ENCODE results near the gene GPC3.

The GPC3 gene

DNA sequence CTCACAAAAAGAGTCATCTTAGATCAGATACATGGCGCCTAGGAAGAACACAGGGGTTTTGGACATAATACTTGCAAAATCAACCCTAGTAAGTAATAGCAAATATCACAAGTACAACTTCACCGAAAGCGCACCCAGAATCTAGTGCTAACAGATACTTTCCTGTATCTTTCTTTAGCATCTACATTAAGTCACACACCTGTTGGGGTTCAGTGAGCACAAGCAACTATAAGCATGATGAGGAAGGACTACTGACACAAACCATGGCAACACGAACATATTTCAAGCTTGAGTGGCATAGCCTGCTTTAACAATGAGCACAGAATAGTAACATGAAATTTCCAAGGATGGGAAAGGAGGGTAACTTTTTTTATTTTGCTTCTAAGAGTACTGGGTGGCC lies 116.1 kb downstream of the GPC3 start:
- H3K9me2 ChIP-seq (replicated peaks; ENCODE audit: control insufficient read depth, low read length), result no peaks in the 10 kb centered on the region
- H3F3A ChIP-seq (ENCODE audit: control insufficient read depth, insufficient read depth), result no peaks in the 10 kb centered on the region
- no peak overlapping the region for H3K27ac ChIP-seq (ENCODE audit: low read depth, low read length)
- no peaks in the 10 kb centered on the region for H3K27me3 ChIP-seq (ENCODE audit: control insufficient read depth, low read length)
- no peaks in the 10 kb centered on the region for H4K20me1 ChIP-seq (ENCODE audit: control insufficient read depth, insufficient read depth, low read depth, low read length)
- peaks cover 8% of the 10 kb centered on the region for H3K4me1 ChIP-seq (ENCODE audit: control insufficient read depth, low read length)
- no peaks in the 10 kb centered on the region for H3K79me2 ChIP-seq (ENCODE audit: control insufficient read depth, low read length)
- TF ChIP-seq EZH2phosphoT487 (IDR thresholded peaks at IDR 0.05; ENCODE audit: borderline replicate concordance, low read length) (no peak), CTCF (IDR thresholded peaks at IDR 0.05; ENCODE audit: low read depth, low read length, poor library complexity, severe bottlenecking) (no peak)
- H3K36me3 ChIP-seq (ENCODE audit: control insufficient read depth, low read length), result no peaks in the 10 kb centered on the region
- no peak overlapping the region for H3K4me3 ChIP-seq (ENCODE audit: low read length)
- H3K9me3 ChIP-seq (ENCODE audit: control insufficient read depth, insufficient read depth, low read length), result no peaks in the 10 kb centered on the region
- H3K4me2 ChIP-seq (ENCODE audit: low read length), result no peak overlapping the region

DNA sequence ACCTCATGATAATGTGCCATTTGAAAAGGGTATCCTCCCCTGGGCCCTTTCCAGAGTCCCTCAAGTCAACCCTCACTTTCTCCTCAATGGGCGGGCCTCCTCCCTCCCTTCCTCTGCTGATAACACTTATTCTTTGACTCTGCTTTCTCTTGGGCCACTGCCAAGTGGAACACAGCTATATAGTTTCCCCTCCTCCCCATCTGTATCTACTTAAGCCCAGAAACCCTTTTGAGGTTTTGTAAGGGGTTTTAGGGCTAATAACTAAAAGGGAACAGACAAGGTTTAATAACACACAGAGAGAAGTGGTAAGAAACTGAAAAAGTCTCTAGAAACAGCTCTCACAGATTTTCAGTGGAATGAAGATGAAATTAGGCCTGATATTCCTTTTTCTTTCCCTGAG lies 116.7 kb downstream of the GPC3 start:
- H3F3A ChIP-seq (ENCODE audit: control insufficient read depth, insufficient read depth), result no peaks in the 10 kb centered on the region
- no peaks in the 10 kb centered on the region for H3K79me2 ChIP-seq (ENCODE audit: control insufficient read depth, low read length)
- no peaks in the 10 kb centered on the region for H3K36me3 ChIP-seq (ENCODE audit: control insufficient read depth, low read length)
- no peaks in the 10 kb centered on the region for H3K9me2 ChIP-seq (replicated peaks; ENCODE audit: control insufficient read depth, low read length)
- H3K9me3 ChIP-seq (ENCODE audit: control insufficient read depth, insufficient read depth, low read length), result no peaks in the 10 kb centered on the region
- TF ChIP-seq CTCF (IDR thresholded peaks at IDR 0.05; ENCODE audit: low read depth, low read length, poor library complexity, severe bottlenecking), result no peak
- TF ChIP-seq EZH2phosphoT487 (IDR thresholded peaks at IDR 0.05; ENCODE audit: borderline replicate concordance, low read length), result no peak
- H3K27ac ChIP-seq (ENCODE audit: low read depth, low read length), result no peak overlapping the region
- H3K4me3 ChIP-seq (ENCODE audit: low read length), result no peak overlapping the region
- no peaks in the 10 kb centered on the region for H4K20me1 ChIP-seq (ENCODE audit: control insufficient read depth, insufficient read depth, low read depth, low read length)
- no peak overlapping the region for H3K4me2 ChIP-seq (ENCODE audit: low read length)
- peaks cover 8% of the 10 kb centered on the region for H3K4me1 ChIP-seq (ENCODE audit: control insufficient read depth, low read length)
- no peaks in the 10 kb centered on the region for H3K27me3 ChIP-seq (ENCODE audit: control insufficient read depth, low read length)

DNA sequence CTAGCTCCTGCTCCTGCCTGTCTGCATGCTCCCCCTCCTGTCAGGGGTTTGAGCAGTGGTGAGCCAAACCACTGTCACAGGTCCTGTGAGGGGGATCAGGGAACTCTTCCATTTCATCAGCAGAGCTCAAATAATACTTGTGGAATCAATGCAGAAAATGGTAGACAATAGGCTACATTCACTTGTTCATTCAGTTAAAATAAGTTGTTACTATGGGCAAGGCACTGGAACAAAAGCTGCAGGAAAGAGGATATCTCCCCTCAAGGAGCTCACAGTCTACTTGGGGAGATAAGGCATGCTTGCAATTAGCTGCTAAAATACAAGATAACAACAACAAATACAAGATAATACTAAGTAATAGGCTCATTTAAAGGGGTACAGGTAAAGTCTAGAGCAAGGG lies 117.1 kb downstream of the GPC3 start:
- H3K27me3 ChIP-seq (ENCODE audit: control insufficient read depth, low read length), result no peaks in the 10 kb centered on the region
- H3K79me2 ChIP-seq (ENCODE audit: control insufficient read depth, low read length), result no peaks in the 10 kb centered on the region
- TF ChIP-seq EZH2phosphoT487 (IDR thresholded peaks at IDR 0.05; ENCODE audit: borderline replicate concordance, low read length), result no peak
- TF ChIP-seq CTCF (IDR thresholded peaks at IDR 0.05; ENCODE audit: low read depth, low read length, poor library complexity, severe bottlenecking), result no peak
- H3K27ac ChIP-seq (ENCODE audit: low read depth, low read length), result no peak overlapping the region
- no peaks in the 10 kb centered on the region for H3K36me3 ChIP-seq (ENCODE audit: control insufficient read depth, low read length)
- H3K4me3 ChIP-seq (ENCODE audit: low read length), result no peak overlapping the region
- H3K9me3 ChIP-seq (ENCODE audit: control insufficient read depth, insufficient read depth, low read length), result no peaks in the 10 kb centered on the region
- no peaks in the 10 kb centered on the region for H4K20me1 ChIP-seq (ENCODE audit: control insufficient read depth, insufficient read depth, low read depth, low read length)
- no peaks in the 10 kb centered on the region for H3F3A ChIP-seq (ENCODE audit: control insufficient read depth, insufficient read depth)
- no peak overlapping the region for H3K4me2 ChIP-seq (ENCODE audit: low read length)
- H3K9me2 ChIP-seq (replicated peaks; ENCODE audit: control insufficient read depth, low read length), result no peaks in the 10 kb centered on the region
- peaks cover 8% of the 10 kb centered on the region for H3K4me1 ChIP-seq (ENCODE audit: control insufficient read depth, low read length)

All from DOHH2 (cell line).